GM18508 (cell line): ENCODE measurements around the gene TRPM8.
"Not testable (repeated sequence)": the region's sequence is repeated elsewhere in the genome, so short reads cannot be mapped to it uniquely, and the experiment has no call there.

Experiments used
- ATAC-seq: cut with Tn5 transposase; IDR thresholded peaks from one replicate; pipeline ENCODE4 v1.9.1; 2021; ENCODE audit warnings: moderate number of reproducible peaks; ENCODE audit not compliant: insufficient read depth, unreplicated experiment

Gene TRPM8

GRCh38 chr2:233935426-233935825, 18.3 kb downstream of the TRPM8 start:
- no peak for ATAC-seq

GRCh38 chr2:233936089-233936488, 18.9 kb downstream of the TRPM8 start:
- no peak for ATAC-seq

GRCh38 chr2:233938676-233939370, 21.6 kb downstream of the TRPM8 start:
- ATAC-seq = no peak

- no peak for ATAC-seq
These were observed 23.5 kb downstream of the TRPM8 start for GRCh38 chr2:233940376-233941276.

GRCh38 chr2:233942731-233943130, 25.6 kb downstream of the TRPM8 start:
- no peak for ATAC-seq

GRCh38 chr2:233944269-233944668, 27.1 kb downstream of the TRPM8 start:
- no peak for ATAC-seq

- ATAC-seq = no peak
These were observed 27.5 kb downstream of the TRPM8 start for GRCh38 chr2:233944722-233945121.

GRCh38 chr2:233945146-233945545, 28.0 kb downstream of the TRPM8 start:
- no peak for ATAC-seq

- ATAC-seq = no peak
These were observed 33.1 kb downstream of the TRPM8 start for GRCh38 chr2:233950078-233950825.

- ATAC-seq = no peak
These were observed 35.2 kb downstream of the TRPM8 start for GRCh38 chr2:233952335-233952734.

- ATAC-seq = no peak
These were observed 36.1 kb downstream of the TRPM8 start for GRCh38 chr2:233953087-233953801.

- ATAC-seq = no peak
These were observed 43.0 kb downstream of the TRPM8 start for GRCh38 chr2:233960203-233960602.

GRCh38 chr2:233961905-233962304, 44.7 kb downstream of the TRPM8 start:
- no peak for ATAC-seq

GRCh38 chr2:233964581-233964980, 47.4 kb downstream of the TRPM8 start:
- no peak for ATAC-seq

GRCh38 chr2:233965032-233965603, 47.9 kb downstream of the TRPM8 start:
- ATAC-seq = no peak

- ATAC-seq = not testable (repeated sequence)
These were observed 48.5 kb downstream of the TRPM8 start for GRCh38 chr2:233965646-233966045.

GRCh38 chr2:233966388-233966787, 49.2 kb downstream of the TRPM8 start:
- no peak for ATAC-seq

GRCh38 chr2:233967164-233967563, 50.0 kb downstream of the TRPM8 start:
- no peak for ATAC-seq

GRCh38 chr2:233968556-233968955, 51.4 kb downstream of the TRPM8 start:
- no peak for ATAC-seq

GRCh38 chr2:233972460-233972859, 55.3 kb downstream of the TRPM8 start:
- not testable (repeated sequence) for ATAC-seq
